PFSK-1 (cell line): ENCODE results near the gene PRKCQ.

Source experiments
- POLR2AphosphoS5 ChIP-seq: IDR thresholded peaks from 2 replicates; pipeline ENCODE4 v1.6.1; 2012; ENCODE audit warnings: low read depth, mild to moderate bottlenecking, control low read depth, low read length, moderate library complexity
- SIN3A ChIP-seq: IDR thresholded peaks from 2 replicates; pipeline ENCODE4 v1.6.1; 2012; ENCODE audit warnings: mild to moderate bottlenecking, low read length, moderate library complexity, borderline replicate concordance; ENCODE audit not compliant: insufficient read depth
- TF ChIP-seq, protein P1 (sequence below), 2 experiments: IDR thresholded peaks; 2 replicates each; pipeline versions ENCODE4 v1.6.1 to v1.8.0; 2011 to 2012; ENCODE audit warnings: low read depth in 2 of 2, low read length in 2 of 2, control low read depth in 1 of 2, inconsistent platforms in 1 of 2, mild to moderate bottlenecking in 1 of 2, moderate library complexity in 1 of 2; ENCODE audit not compliant: insufficient read depth in 1 of 2

DNA sequence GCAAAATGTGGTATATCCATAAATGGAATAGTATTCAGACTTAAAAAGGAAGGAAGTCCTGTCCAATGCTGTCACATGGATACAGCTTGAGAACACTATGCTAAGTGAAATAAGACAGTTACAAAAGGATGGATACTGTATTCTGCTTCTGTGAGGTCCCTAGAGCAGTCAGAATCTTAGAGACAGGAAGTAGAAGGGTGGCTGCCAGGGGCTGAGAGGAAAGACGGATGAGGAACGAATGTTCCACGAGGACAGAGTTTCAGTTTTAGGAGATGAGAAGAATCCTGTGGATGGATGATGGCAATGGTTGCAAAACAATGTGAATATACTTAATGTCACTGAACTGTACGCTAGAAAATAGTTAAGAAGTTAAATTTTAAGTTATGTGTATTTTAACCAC is 3.8 kb downstream of the PRKCQ start:
- no peak for TF ChIP-seq POLR2AphosphoS5
- TF ChIP-seq SIN3A, result no peak
- TF ChIP-seq, protein P1, sequence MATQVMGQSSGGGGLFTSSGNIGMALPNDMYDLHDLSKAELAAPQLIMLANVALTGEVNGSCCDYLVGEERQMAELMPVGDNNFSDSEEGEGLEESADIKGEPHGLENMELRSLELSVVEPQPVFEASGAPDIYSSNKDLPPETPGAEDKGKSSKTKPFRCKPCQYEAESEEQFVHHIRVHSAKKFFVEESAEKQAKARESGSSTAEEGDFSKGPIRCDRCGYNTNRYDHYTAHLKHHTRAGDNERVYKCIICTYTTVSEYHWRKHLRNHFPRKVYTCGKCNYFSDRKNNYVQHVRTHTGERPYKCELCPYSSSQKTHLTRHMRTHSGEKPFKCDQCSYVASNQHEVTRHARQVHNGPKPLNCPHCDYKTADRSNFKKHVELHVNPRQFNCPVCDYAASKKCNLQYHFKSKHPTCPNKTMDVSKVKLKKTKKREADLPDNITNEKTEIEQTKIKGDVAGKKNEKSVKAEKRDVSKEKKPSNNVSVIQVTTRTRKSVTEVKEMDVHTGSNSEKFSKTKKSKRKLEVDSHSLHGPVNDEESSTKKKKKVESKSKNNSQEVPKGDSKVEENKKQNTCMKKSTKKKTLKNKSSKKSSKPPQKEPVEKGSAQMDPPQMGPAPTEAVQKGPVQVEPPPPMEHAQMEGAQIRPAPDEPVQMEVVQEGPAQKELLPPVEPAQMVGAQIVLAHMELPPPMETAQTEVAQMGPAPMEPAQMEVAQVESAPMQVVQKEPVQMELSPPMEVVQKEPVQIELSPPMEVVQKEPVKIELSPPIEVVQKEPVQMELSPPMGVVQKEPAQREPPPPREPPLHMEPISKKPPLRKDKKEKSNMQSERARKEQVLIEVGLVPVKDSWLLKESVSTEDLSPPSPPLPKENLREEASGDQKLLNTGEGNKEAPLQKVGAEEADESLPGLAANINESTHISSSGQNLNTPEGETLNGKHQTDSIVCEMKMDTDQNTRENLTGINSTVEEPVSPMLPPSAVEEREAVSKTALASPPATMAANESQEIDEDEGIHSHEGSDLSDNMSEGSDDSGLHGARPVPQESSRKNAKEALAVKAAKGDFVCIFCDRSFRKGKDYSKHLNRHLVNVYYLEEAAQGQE (IDR thresholded peaks at IDR 0.05; ENCODE audit: insufficient read depth in 1 of 2, low read depth in 2 of 2, low read length in 2 of 2), result no peak
